ENCODE measurements around the gene L3MBTL4. TPM values are rescaled to one million over a fixed set of nuclear protein-coding genes. Genes with fewer than 3 reads are reported as not detected.

The L3MBTL4 gene
- total RNA-seq, 1 donor: 0.36 TPM

DNA sequence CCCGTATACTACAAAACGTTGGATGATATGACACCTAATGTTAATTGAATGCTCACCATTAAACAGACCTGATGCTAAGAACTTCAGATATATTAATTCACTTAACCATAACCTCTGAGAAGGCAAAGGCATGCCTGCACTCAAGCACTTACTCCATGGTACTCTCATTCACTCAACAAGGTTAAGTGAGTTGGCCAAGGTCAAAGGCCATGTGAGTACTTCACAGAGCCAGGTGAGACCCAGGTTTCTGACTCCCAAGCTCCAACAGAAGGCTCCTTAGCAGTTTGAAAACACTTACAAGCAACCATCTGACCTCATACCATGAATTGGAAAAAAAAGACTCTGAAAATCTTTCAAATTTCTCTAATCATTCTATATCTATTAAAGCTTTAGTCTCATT, 198.8 kb downstream of the L3MBTL4 start:
- no peaks in the 10 kb centered on the region for H3K27me3 ChIP-seq (ENCODE audit: insufficient read depth, low read length)
- TF ChIP-seq, protein P1, sequence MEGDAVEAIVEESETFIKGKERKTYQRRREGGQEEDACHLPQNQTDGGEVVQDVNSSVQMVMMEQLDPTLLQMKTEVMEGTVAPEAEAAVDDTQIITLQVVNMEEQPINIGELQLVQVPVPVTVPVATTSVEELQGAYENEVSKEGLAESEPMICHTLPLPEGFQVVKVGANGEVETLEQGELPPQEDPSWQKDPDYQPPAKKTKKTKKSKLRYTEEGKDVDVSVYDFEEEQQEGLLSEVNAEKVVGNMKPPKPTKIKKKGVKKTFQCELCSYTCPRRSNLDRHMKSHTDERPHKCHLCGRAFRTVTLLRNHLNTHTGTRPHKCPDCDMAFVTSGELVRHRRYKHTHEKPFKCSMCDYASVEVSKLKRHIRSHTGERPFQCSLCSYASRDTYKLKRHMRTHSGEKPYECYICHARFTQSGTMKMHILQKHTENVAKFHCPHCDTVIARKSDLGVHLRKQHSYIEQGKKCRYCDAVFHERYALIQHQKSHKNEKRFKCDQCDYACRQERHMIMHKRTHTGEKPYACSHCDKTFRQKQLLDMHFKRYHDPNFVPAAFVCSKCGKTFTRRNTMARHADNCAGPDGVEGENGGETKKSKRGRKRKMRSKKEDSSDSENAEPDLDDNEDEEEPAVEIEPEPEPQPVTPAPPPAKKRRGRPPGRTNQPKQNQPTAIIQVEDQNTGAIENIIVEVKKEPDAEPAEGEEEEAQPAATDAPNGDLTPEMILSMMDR (IDR thresholded peaks at IDR 0.05; ENCODE audit: extremely low read depth, low read depth, low read length): no peak
- no peak overlapping the region for H2AFZ ChIP-seq (ENCODE audit: low read length)

GRCh38 chr18:6211174-6211504, 203.6 kb downstream of the L3MBTL4 start:
- H3K4me2 ChIP-seq (ENCODE audit: insufficient read depth, low read length): no peak overlapping the region
- no peaks in the 10 kb centered on the region for H3K79me2 ChIP-seq (ENCODE audit: insufficient read depth, low read length)
- H3K4me1 ChIP-seq (ENCODE audit: insufficient read depth, low read length): no peaks in the 10 kb centered on the region
- H3K9me3 ChIP-seq (ENCODE audit: low read depth, low read length): no peaks in the 10 kb centered on the region
- no peaks in the 10 kb centered on the region for H3K36me3 ChIP-seq (ENCODE audit: insufficient read depth, low read length)
- H3K4me3 ChIP-seq (ENCODE audit: insufficient read depth, low read length): no peak overlapping the region
- no peaks in the 10 kb centered on the region for H4K20me1 ChIP-seq (ENCODE audit: insufficient read depth, low read length)
- H3K27me3 ChIP-seq (ENCODE audit: insufficient read depth, low read length): no peaks in the 10 kb centered on the region
- H3K27ac ChIP-seq (ENCODE audit: low read depth, low read length): no peak overlapping the region
- TF ChIP-seq, protein P1 (IDR thresholded peaks at IDR 0.05; ENCODE audit: extremely low read depth, low read depth, low read length): no peak
- H2AFZ ChIP-seq (ENCODE audit: low read length): no peak overlapping the region
- DNase-seq (ENCODE audit: insufficient read length, low spot score, missing footprints): no peak

More for the DNA sequence above, 198.8 kb downstream of the L3MBTL4 start:
- Histone ChIP-seq H3K79me2 (ENCODE audit: insufficient read depth, low read length) (no peaks in the 10 kb centered on the region), H3K4me3 (ENCODE audit: insufficient read depth, low read length) (no peak overlapping the region), H4K20me1 (ENCODE audit: insufficient read depth, low read length) (no peaks in the 10 kb centered on the region), H3K4me2 (ENCODE audit: insufficient read depth, low read length) (no peak overlapping the region), H3K36me3 (ENCODE audit: insufficient read depth, low read length) (no peaks in the 10 kb centered on the region), H3K27ac (ENCODE audit: low read depth, low read length) (no peak overlapping the region), H3K9me3 (ENCODE audit: low read depth, low read length) (no peaks in the 10 kb centered on the region), H3K4me1 (ENCODE audit: insufficient read depth, low read length) (no peaks in the 10 kb centered on the region)
- DNase-seq (ENCODE audit: insufficient read length, low spot score, missing footprints): no peak

DNA sequence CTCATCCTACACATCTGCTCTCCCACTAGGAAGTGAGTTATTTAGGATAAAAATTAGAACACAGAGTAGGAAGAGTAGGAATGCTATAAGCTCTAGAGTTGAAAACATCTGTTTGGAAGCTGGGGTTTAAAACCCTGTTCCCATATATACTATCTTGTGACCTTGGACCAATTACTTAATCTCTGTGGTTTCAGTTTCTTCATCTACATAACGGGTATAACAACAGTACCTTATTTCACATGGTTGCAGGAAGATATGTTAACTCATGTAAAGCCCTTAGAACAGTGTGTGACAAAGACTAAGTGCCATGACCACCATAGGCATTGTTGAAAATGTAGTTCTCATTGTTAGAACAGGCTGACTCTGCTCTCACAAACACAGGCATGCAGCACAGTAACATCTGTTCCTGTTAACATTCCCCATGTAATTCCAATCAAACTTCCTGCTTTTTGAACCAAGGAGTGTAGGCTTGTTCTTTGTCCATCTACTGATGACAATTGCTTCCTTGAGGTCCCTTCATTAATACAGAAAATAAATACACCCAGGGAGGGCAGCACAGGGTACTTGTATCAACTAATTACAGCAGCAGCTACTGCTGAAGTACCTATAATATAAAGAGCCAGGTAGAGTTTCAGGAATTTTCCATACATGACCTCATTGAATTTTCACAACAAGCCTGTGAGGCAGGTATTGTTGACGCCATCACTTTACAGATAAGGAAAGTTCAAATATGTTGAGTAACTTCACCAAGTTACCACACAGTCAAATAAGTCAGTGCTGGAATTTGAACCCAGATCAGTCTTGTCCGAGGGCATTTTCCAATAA, 204.2 kb downstream of the L3MBTL4 start:
- Histone ChIP-seq H2AFZ (ENCODE audit: low read length) (no peak overlapping the region), H3K36me3 (ENCODE audit: insufficient read depth, low read length) (no peaks in the 10 kb centered on the region), H3K27ac (ENCODE audit: low read depth, low read length) (no peak overlapping the region), H3K9me3 (ENCODE audit: low read depth, low read length) (no peaks in the 10 kb centered on the region), H3K27me3 (ENCODE audit: insufficient read depth, low read length) (no peaks in the 10 kb centered on the region), H3K79me2 (ENCODE audit: insufficient read depth, low read length) (no peaks in the 10 kb centered on the region), H3K4me3 (ENCODE audit: insufficient read depth, low read length) (no peak overlapping the region), H3K4me1 (ENCODE audit: insufficient read depth, low read length) (no peaks in the 10 kb centered on the region), H3K4me2 (ENCODE audit: insufficient read depth, low read length) (no peak overlapping the region), H4K20me1 (ENCODE audit: insufficient read depth, low read length) (no peaks in the 10 kb centered on the region)
- DNase-seq (ENCODE audit: insufficient read length, low spot score, missing footprints): no peak
- TF ChIP-seq, protein P1 (IDR thresholded peaks at IDR 0.05; ENCODE audit: extremely low read depth, low read depth, low read length): no peak

DNA sequence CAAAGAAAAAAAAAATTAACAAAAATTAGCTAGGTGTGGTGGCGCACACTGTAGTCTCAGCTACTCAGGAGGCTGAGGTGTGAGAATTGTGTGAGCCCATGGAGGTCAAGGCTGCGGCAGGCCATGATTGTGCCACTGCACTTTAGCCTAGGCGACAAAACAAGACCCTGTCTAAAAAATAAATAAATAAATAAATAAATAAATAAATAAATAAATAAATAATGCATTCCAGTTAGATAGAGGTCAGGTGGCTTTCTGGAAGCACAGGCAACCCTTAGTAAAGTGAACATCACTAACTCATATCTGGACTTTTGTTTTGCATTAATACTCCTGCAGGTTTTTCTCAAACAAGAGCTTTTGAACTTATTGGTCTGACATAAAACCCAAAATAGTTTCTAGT, 206.8 kb downstream of the L3MBTL4 start:
- Histone ChIP-seq H4K20me1 (ENCODE audit: insufficient read depth, low read length) (no peaks in the 10 kb centered on the region), H3K36me3 (ENCODE audit: insufficient read depth, low read length) (no peaks in the 10 kb centered on the region), H3K4me2 (ENCODE audit: insufficient read depth, low read length) (no peak overlapping the region), H3K4me1 (ENCODE audit: insufficient read depth, low read length) (no peaks in the 10 kb centered on the region), H3K27ac (ENCODE audit: low read depth, low read length) (no peak overlapping the region), H3K27me3 (ENCODE audit: insufficient read depth, low read length) (no peaks in the 10 kb centered on the region), H3K79me2 (ENCODE audit: insufficient read depth, low read length) (no peaks in the 10 kb centered on the region), H3K9me3 (ENCODE audit: low read depth, low read length) (no peaks in the 10 kb centered on the region), H2AFZ (ENCODE audit: low read length) (no peak overlapping the region), H3K4me3 (ENCODE audit: insufficient read depth, low read length) (no peak overlapping the region)
- DNase-seq (ENCODE audit: insufficient read length, low spot score, missing footprints): no peak
- TF ChIP-seq, protein P1 (IDR thresholded peaks at IDR 0.05; ENCODE audit: extremely low read depth, low read depth, low read length): no peak

All from osteoblast (primary cell).